ENCODE results near the gene USP34.
"Not testable (repeated sequence)": the region's sequence is repeated elsewhere in the genome, so short reads cannot be mapped to it uniquely, and the experiment has no call there.

The USP34 gene

DNA sequence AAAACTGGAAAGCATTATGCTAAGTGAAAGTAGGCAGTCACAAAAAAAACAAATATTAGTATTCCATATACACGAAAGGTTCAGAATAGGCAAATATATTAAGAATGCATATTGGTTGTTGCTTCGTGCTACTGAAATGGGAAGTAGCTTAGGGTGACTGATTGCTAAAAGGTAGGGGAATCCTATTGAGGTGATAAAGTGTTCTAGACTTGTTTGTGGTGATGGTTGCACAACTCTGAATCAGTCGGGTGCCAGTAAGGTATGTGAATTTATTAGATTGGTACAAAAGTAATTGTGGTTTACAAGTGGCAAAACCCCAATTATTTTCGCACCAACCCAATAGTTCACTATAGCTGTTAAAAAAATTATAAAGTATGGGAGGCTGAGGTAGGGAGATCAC is 20.7 kb downstream of the USP34 start:
- H3K9ac ChIP-seq (ENCODE audit: low read length) = no peak overlapping the region
- no peaks in the 10 kb centered on the region for H3K36me3 ChIP-seq (replicated peaks; ENCODE audit: insufficient read depth, low read length)
- H3K4me1 ChIP-seq (ENCODE audit: low read length) = no peaks in the 10 kb centered on the region
- no peak overlapping the region for H3K27ac ChIP-seq (ENCODE audit: low read length)
- DNase-seq = no peak
- no peaks in the 10 kb centered on the region for H3K9me3 ChIP-seq (replicated peaks; ENCODE audit: insufficient read depth, low read length)
- no peaks in the 10 kb centered on the region for H3K9me2 ChIP-seq (replicated peaks; ENCODE audit: insufficient read depth, low read length)
- 0 out of 2 replicates have a peak, but pooled peaks cover 3% of the 10 kb centered on the region for H4K20me1 ChIP-seq (ENCODE audit: insufficient read depth, low read length)
- no peaks in the 10 kb centered on the region for H3K27me3 ChIP-seq (replicated peaks; ENCODE audit: insufficient read depth, low read length)
- H3K4me2 ChIP-seq (ENCODE audit: low read depth, low read length) = no peak overlapping the region
- no peaks in the 10 kb centered on the region for H3F3A ChIP-seq (ENCODE audit: insufficient read depth, low read length)
- no peak overlapping the region for H3K4me3 ChIP-seq (ENCODE audit: low read length)
- H3K79me2 ChIP-seq (ENCODE audit: low read length) = peaks cover 99% of the 10 kb centered on the region
- no peak overlapping the region for H2AFZ ChIP-seq (ENCODE audit: low read length)
- no peak for TF ChIP-seq EZH2 (optimal IDR thresholded peaks at IDR 0.05; ENCODE audit: low read depth, low read length)
- TF ChIP-seq, protein P1, sequence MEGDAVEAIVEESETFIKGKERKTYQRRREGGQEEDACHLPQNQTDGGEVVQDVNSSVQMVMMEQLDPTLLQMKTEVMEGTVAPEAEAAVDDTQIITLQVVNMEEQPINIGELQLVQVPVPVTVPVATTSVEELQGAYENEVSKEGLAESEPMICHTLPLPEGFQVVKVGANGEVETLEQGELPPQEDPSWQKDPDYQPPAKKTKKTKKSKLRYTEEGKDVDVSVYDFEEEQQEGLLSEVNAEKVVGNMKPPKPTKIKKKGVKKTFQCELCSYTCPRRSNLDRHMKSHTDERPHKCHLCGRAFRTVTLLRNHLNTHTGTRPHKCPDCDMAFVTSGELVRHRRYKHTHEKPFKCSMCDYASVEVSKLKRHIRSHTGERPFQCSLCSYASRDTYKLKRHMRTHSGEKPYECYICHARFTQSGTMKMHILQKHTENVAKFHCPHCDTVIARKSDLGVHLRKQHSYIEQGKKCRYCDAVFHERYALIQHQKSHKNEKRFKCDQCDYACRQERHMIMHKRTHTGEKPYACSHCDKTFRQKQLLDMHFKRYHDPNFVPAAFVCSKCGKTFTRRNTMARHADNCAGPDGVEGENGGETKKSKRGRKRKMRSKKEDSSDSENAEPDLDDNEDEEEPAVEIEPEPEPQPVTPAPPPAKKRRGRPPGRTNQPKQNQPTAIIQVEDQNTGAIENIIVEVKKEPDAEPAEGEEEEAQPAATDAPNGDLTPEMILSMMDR (IDR thresholded peaks at IDR 0.05; ENCODE audit: low read length) = no peak
- TF ChIP-seq EZH2phosphoT487 (IDR thresholded peaks at IDR 0.05; ENCODE audit: low read length) = no peak

DNA sequence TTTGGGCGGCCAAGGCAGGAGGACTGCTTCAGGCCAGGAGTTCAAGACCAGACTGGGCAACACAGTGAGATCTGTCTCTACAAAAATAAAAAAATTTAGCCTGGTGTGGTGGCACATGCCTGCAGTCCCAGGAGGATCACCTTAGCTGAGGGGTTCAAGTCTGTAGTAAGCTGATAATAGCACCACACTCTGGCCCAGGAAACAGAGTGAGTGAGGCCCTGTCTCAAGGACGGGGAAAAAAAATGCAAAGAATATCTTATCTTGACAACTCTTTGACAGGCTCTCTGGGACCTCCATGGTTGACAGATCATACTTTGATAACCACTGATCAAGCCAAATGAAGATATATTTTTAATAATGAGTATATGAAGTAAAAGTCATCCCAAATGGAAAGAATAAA is 22.7 kb downstream of the USP34 start:
- no peak overlapping the region for H3K9ac ChIP-seq (ENCODE audit: low read length)
- H3K4me1 ChIP-seq (ENCODE audit: low read length) = peaks cover 16% of the 10 kb centered on the region
- no peak overlapping the region for H3K27ac ChIP-seq (ENCODE audit: low read length)
- TF ChIP-seq EZH2phosphoT487 (IDR thresholded peaks at IDR 0.05; ENCODE audit: low read length) = no peak
- TF ChIP-seq EZH2 (optimal IDR thresholded peaks at IDR 0.05; ENCODE audit: low read depth, low read length) = no peak
- TF ChIP-seq, protein P1 (IDR thresholded peaks at IDR 0.05; ENCODE audit: low read length) = no peak
- H3K4me2 ChIP-seq (ENCODE audit: low read depth, low read length) = no peak overlapping the region
- peaks cover 8% of the 10 kb centered on the region for H3F3A ChIP-seq (ENCODE audit: insufficient read depth, low read length)
- peaks cover 99% of the 10 kb centered on the region for H3K79me2 ChIP-seq (ENCODE audit: low read length)
- H2AFZ ChIP-seq (ENCODE audit: low read length) = no peak overlapping the region
- DNase-seq = no peak
- H3K9me2 ChIP-seq (replicated peaks; ENCODE audit: insufficient read depth, low read length) = no peaks in the 10 kb centered on the region
- H4K20me1 ChIP-seq (ENCODE audit: insufficient read depth, low read length) = 0 out of 2 replicates have a peak, but pooled peaks cover 3% of the 10 kb centered on the region
- H3K27me3 ChIP-seq (replicated peaks; ENCODE audit: insufficient read depth, low read length) = no peaks in the 10 kb centered on the region
- H3K9me3 ChIP-seq (replicated peaks; ENCODE audit: insufficient read depth, low read length) = no peaks in the 10 kb centered on the region
- no peaks in the 10 kb centered on the region; the same call in 1 of the 2 replicates for H3K36me3 ChIP-seq (replicated peaks; ENCODE audit: insufficient read depth, low read length)
- H3K4me3 ChIP-seq (ENCODE audit: low read length) = no peak overlapping the region

DNA sequence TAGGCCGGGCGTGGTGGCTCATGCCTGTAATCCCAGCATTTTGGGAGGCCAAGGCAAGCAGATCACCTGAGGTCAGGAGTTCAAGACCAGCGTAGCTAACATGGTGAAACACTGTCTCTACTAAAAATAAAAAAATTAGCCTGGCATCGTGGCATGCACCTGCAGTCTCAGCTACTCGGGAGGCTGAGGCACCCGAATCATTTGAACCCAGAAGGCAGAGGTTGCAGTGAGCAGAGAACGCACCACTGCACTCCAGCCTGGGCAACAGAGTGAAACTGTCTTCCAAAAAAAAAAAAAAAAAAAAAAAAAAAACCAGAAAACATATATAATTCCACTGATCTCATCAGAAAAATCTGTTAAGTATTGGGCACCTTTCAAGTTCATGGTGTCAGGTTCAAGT is 23.9 kb downstream of the USP34 start:
- H3K4me2 ChIP-seq (ENCODE audit: low read depth, low read length); H3K27me3 ChIP-seq (replicated peaks; ENCODE audit: insufficient read depth, low read length); H3K9me2 ChIP-seq (replicated peaks; ENCODE audit: insufficient read depth, low read length); H3K27ac ChIP-seq (ENCODE audit: low read length); H3K4me3 ChIP-seq (ENCODE audit: low read length); H4K20me1 ChIP-seq (ENCODE audit: insufficient read depth, low read length); H3K9ac ChIP-seq (ENCODE audit: low read length); H2AFZ ChIP-seq (ENCODE audit: low read length); H3F3A ChIP-seq (ENCODE audit: insufficient read depth, low read length); H3K36me3 ChIP-seq (replicated peaks; ENCODE audit: insufficient read depth, low read length); DNase-seq; H3K9me3 ChIP-seq (replicated peaks; ENCODE audit: insufficient read depth, low read length): not testable (repeated sequence)
- Histone ChIP-seq H3K4me1 (ENCODE audit: low read length) (peaks cover 16% of the 10 kb centered on the region), H3K79me2 (ENCODE audit: low read length) (peaks cover 99% of the 10 kb centered on the region)

DNA sequence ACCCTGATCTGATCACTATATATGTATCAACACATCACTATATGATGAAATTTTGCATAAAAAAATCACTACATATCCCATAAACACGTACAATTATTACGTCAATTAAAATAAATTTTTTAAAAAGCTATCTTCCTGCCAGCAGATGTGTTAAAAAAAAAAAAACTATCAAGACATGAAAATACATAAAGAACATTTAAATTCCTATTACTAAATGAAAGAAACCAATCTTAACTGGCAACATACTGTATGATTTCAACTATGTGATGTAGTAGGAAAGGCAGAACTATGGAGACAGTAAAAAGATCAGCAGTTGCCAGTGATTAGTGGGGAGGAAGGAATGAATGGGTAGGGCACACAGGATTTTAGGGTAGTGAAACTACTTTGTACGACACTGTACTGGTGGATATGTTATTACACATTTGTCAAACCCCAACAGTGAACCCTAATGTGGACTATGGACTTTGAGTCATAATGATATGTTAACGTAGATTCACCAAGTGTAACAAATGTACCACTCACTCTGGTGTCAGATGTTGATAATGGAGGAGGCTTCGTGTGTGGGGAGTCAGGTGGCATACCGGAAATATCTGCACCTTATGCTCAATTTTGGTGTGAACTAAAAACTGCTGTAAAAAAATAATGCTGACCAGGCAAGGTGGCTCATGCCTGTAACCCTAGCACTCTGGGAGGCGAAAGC is 27.4 kb downstream of the USP34 start:
- Histone ChIP-seq H3K4me2 (ENCODE audit: low read depth, low read length) (no peak overlapping the region), H3K9me2 (replicated peaks; ENCODE audit: insufficient read depth, low read length) (no peaks in the 10 kb centered on the region), H4K20me1 (ENCODE audit: insufficient read depth, low read length) (0 out of 2 replicates have a peak, but pooled peaks cover 10% of the 10 kb centered on the region), H3K36me3 (replicated peaks; ENCODE audit: insufficient read depth, low read length) (no peaks in the 10 kb centered on the region; the same call in 1 of the 2 replicates), H3K4me1 (ENCODE audit: low read length) (peaks cover 16% of the 10 kb centered on the region), H2AFZ (ENCODE audit: low read length) (no peak overlapping the region), H3K9me3 (replicated peaks; ENCODE audit: insufficient read depth, low read length) (no peaks in the 10 kb centered on the region), H3K79me2 (ENCODE audit: low read length) (peaks cover 99% of the 10 kb centered on the region), H3K9ac (ENCODE audit: low read length) (no peak overlapping the region), H3K27ac (ENCODE audit: low read length) (peak overlapping the region; percentile 21; the same call in 1 of the 2 replicates), H3K27me3 (replicated peaks; ENCODE audit: insufficient read depth, low read length) (no peaks in the 10 kb centered on the region), H3F3A (ENCODE audit: insufficient read depth, low read length) (peaks cover 8% of the 10 kb centered on the region), H3K4me3 (ENCODE audit: low read length) (no peak overlapping the region)
- DNase-seq = peak; percentile 59
- TF ChIP-seq EZH2 (optimal IDR thresholded peaks at IDR 0.05; ENCODE audit: low read depth, low read length) (no peak), EZH2phosphoT487 (IDR thresholded peaks at IDR 0.05; ENCODE audit: low read length) (no peak)
- TF ChIP-seq, protein P1 (IDR thresholded peaks at IDR 0.05; ENCODE audit: low read length) = no peak

Measured in MM.1S (cell line).